K562 (cell line): ENCODE data around the gene PHF1. TPM values are rescaled to one million over a fixed set of nuclear protein-coding genes. Genes with fewer than 3 reads are reported as not detected.

Source experiments
- CBX5 ChIP-seq: IDR thresholded peaks from 2 replicates; pipeline ENCODE4 v1.6.1; 2014; ENCODE audit warnings: low read depth, borderline replicate concordance
- CSDE1 ChIP-seq, 2 experiments: fragments of 450-650 bp; IDR thresholded peaks; 2 replicates each; pipeline ENCODE4 v1.6.1; 2016; ENCODE audit warnings: mild to moderate bottlenecking in 1 of 2
- EP300 ChIP-seq: IDR thresholded peaks from 2 replicates; pipeline ENCODE4 v1.6.1; 2012; ENCODE audit warnings: low read length, improper control_type of control experiment
- EP400 ChIP-seq: fragments of 450-650 bp; IDR thresholded peaks from 2 replicates; pipeline ENCODE4 v1.6.1; 2017; ENCODE audit warnings: antibody characterized with exemption, mild to moderate bottlenecking, moderate library complexity
- FOXA3 ChIP-seq, 2 experiments: fragments of 450-650 bp in 1 of 2; sonication (generic) in 1 of 2; formaldehyde crosslinking; IDR thresholded peaks in 1 of 2; conservative IDR thresholded peaks in 1 of 2; 2 replicates each; pipeline versions ENCODE4 v1.4.0 to v1.8.0; 2020 to 2022; ENCODE audit warnings: mild to moderate bottlenecking in 2 of 2, missing genetic modification reagents in 1 of 2
- GABPB2 ChIP-seq: fragments of 250-450 bp; sonication (Bioruptor Pico); conservative IDR thresholded peaks from 2 replicates; pipeline ENCODE4 v1.5.1; 2021; ENCODE audit warnings: mild to moderate bottlenecking
- HMGN3 ChIP-seq: IDR thresholded peaks from 2 replicates; pipeline ENCODE4 v1.6.1; 2011; ENCODE audit warnings: borderline replicate concordance, low read depth, mild to moderate bottlenecking, mixed read lengths, low read length; ENCODE audit not compliant: insufficient read length; ENCODE audit errors: extremely low read depth
- HNRNPLL ChIP-seq: fragments of 200-400 bp; formaldehyde crosslinking; IDR thresholded peaks from 2 replicates; pipeline ENCODE4 v1.6.1; 2017; ENCODE audit warnings: low read length, low read depth, mild to moderate bottlenecking; ENCODE audit not compliant: poor library complexity, severe bottlenecking
- IRF9 ChIP-seq: fragments of 450-650 bp; IDR thresholded peaks from 2 replicates; pipeline ENCODE4 v1.6.1; 2016; ENCODE audit warnings: missing biosample characterization, missing genetic modification characterization
- KHSRP ChIP-seq: fragments of 450-650 bp; IDR thresholded peaks from 2 replicates; pipeline ENCODE4 v1.6.1; 2017
- NCOR1 ChIP-seq: fragments of 450-650 bp; IDR thresholded peaks from 2 replicates; pipeline ENCODE4 v1.6.1; 2016; ENCODE audit warnings: mild to moderate bottlenecking, moderate library complexity
- PTRF ChIP-seq: fragments of 450-650 bp; IDR thresholded peaks from 2 replicates; pipeline ENCODE4 v1.6.1; 2016; ENCODE audit warnings: mild to moderate bottlenecking, missing genetic modification characterization, missing compliant biosample characterization
- ZBTB12 ChIP-seq: fragments of 250-450 bp; sonication (Bioruptor Pico); IDR thresholded peaks from 2 replicates; pipeline ENCODE4 v1.4.0; 2020
- ZBTB2 ChIP-seq: fragments of 450-650 bp; IDR thresholded peaks from 2 replicates; pipeline ENCODE4 v1.6.1; 2016; ENCODE audit warnings: antibody characterized with exemption
- polyA plus RNA-seq, 8 experiments: library from polyadenylated mRNA; depleted of rRNA in 4 of 8; stranded (reverse) in 5 of 8; unstranded in 3 of 8; fragments of >200 nt; fragmentation: Nextera tagmentation in 2 of 8; fragmentation: Illumina TruSeq in 1 of 8; extraction: Ambion mirVana in 2 of 8; extraction: Trizol in 1 of 8; gene quantifications; 2 replicates each; pipeline versions ENCODE4 v1.2.1 to v1.2.3, GENCODE V29; 2011 to 2014; ENCODE audit warnings: inconsistent platforms in 1 of 8, missing spikeins in 1 of 8
- total RNA-seq, 7 experiments: library from RNA; depleted of rRNA in 6 of 7; stranded (reverse); fragments of >200 nt in 6 of 7; fragmentation: Illumina TruSeq in 2 of 7; extraction: Trizol in 2 of 7; gene quantifications; 2 replicates each; pipeline versions ENCODE4 v1.2.1 to v1.2.3, GENCODE V29; 2011 to 2021; ENCODE audit warnings: low replicate concordance in 1 of 7
- TF ChIP-seq, protein P1 (sequence below), 3 experiments: fragments of 200-800 bp in 1 of 3; sonication (Bioruptor generic) in 1 of 3; sonication (generic) in 1 of 3; formaldehyde crosslinking in 1 of 3; IDR thresholded peaks; 2 replicates each; pipeline versions ENCODE4 v1.6.1 to v1.8.0; 2016 to 2022; ENCODE audit warnings: mild to moderate bottlenecking in 2 of 3, missing compliant biosample characterization in 2 of 3, missing genetic modification characterization in 2 of 3, missing genetic modification reagents in 1 of 3
- TF ChIP-seq, protein P2 (sequence below), 2 experiments: fragments of 450-650 bp; conservative IDR thresholded peaks; 2 replicates each; pipeline ENCODE4 v1.6.1; 2017; ENCODE audit warnings: mild to moderate bottlenecking in 2 of 2, moderate library complexity in 2 of 2
- TF ChIP-seq, protein P3 (sequence below): fragments of 450-650 bp; IDR thresholded peaks from 2 replicates; pipeline ENCODE4 v1.7.0; 2016; ENCODE audit warnings: borderline replicate concordance

PHF1 gene
- total and polyA plus RNA-seq, 9 of the 15 experiments (the other 6 are each of a cell fraction or from before 2014, with no cell fraction given): 3.7 to 64.2 (median 33.7) TPM

DNA sequence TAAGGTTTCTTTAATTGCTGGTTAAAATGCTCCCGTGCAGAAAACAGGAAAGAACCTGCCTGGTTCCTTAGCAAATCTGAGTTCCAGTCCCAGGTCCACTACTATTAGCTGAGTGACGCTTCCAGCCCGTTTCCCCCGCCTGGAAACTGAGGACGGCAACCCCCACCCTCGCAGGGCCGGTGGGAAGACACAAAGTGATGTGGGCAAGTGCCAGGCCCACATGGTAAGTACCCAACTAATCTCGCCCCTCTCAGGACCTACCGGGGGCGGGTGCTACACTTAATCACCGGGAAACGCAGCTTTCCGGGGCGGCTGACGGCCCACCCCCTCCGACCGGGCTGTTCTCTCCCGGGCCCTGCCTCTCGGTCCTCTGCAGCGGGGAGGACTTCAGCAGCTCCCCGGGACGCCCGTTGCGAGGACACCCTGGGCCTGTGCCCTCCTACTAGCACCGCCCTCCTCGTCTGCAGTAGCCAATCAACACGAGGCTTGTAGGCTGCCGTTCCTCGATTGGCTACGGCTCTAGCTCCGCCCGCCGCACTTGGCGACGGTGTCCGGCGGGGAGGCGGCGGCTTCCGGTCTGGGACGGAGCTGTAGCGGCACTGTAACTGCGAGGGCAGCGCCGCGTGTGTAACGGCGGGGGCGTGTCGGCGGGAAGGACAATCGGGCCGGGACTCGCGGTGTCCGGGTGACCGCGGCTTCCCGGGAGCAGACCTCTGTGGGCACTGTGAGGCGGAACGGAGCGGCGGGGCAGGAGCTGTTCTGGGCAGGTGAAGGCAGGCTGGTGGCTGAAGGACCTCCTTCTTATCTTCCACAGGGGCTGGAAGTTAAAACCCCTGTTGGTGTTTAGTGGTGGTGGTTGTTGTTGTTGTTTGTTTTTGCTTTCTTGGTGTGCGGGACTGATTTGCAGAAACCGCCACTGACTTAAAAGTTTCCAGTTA is 43.5 kb downstream of the PHF1 start, which contains the start of gene ZBTB9 (continued):
- peak; percentile 26; the same call in 1 of the 2 replicates for TF ChIP-seq CBX5
- 0 out of 2 replicates have a peak, but pooled peaks have one; percentile 68 for TF ChIP-seq ZBTB12 (CRISPR knock-in tag)
- TF ChIP-seq, protein P1, sequence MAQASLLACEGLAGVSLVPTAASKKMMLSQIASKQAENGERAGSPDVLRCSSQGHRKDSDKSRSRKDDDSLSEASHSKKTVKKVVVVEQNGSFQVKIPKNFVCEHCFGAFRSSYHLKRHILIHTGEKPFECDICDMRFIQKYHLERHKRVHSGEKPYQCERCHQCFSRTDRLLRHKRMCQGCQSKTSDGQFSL (CRISPR knock-in tag; IDR thresholded peaks at IDR 0.05): peak; percentile 35; the same call in 1 of the 2 replicates
- TF ChIP-seq, protein P1 (tag; IDR thresholded peaks at IDR 0.05): no peak
- peak; percentile 33; the same call in 1 of the 2 replicates for TF ChIP-seq EP300
- TF ChIP-seq CSDE1 (IDR thresholded peaks at IDR 0.05): no peak
- peak; percentile 94 for TF ChIP-seq HMGN3
- TF ChIP-seq PTRF (tag): no peak
- TF ChIP-seq NCOR1: 0 out of 2 replicates have a peak, but pooled peaks have one; percentile 5
- TF ChIP-seq GABPB2 (CRISPR knock-in tag): no peak
- TF ChIP-seq FOXA3 (CRISPR knock-in tag; conservative IDR thresholded peaks at IDR 0.05 in 1 of 2, IDR thresholded peaks at IDR 0.05 in 1 of 2): peak in 1 of 2 experiments; percentile 82; a peak in 2 of 4 replicates
- 0 out of 2 replicates have a peak, but pooled peaks have one; percentile 42 for TF ChIP-seq ZBTB2
- no peak for TF ChIP-seq KHSRP
- TF ChIP-seq, protein P2, sequence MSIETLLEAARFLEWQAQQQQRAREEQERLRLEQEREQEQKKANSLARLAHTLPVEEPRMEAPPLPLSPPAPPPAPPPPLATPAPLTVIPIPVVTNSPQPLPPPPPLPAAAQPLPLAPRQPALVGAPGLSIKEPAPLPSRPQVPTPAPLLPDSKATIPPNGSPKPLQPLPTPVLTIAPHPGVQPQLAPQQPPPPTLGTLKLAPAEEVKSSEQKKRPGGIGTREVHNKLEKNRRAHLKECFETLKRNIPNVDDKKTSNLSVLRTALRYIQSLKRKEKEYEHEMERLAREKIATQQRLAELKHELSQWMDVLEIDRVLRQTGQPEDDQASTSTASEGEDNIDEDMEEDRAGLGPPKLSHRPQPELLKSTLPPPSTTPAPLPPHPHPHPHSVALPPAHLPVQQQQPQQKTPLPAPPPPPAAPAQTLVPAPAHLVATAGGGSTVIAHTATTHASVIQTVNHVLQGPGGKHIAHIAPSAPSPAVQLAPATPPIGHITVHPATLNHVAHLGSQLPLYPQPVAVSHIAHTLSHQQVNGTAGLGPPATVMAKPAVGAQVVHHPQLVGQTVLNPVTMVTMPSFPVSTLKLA (conservative IDR thresholded peaks at IDR 0.05): peak; percentile 98 to 99
- no peak for TF ChIP-seq IRF9 (tag)
- peak; percentile 67 for TF ChIP-seq HNRNPLL
- TF ChIP-seq, protein P3, sequence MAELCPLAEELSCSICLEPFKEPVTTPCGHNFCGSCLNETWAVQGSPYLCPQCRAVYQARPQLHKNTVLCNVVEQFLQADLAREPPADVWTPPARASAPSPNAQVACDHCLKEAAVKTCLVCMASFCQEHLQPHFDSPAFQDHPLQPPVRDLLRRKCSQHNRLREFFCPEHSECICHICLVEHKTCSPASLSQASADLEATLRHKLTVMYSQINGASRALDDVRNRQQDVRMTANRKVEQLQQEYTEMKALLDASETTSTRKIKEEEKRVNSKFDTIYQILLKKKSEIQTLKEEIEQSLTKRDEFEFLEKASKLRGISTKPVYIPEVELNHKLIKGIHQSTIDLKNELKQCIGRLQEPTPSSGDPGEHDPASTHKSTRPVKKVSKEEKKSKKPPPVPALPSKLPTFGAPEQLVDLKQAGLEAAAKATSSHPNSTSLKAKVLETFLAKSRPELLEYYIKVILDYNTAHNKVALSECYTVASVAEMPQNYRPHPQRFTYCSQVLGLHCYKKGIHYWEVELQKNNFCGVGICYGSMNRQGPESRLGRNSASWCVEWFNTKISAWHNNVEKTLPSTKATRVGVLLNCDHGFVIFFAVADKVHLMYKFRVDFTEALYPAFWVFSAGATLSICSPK: peak; percentile 69; the same call in 1 of the 2 replicates
- TF ChIP-seq EP400: peak; percentile 95
